ENCODE measurements around the gene GAD1.

DNA sequence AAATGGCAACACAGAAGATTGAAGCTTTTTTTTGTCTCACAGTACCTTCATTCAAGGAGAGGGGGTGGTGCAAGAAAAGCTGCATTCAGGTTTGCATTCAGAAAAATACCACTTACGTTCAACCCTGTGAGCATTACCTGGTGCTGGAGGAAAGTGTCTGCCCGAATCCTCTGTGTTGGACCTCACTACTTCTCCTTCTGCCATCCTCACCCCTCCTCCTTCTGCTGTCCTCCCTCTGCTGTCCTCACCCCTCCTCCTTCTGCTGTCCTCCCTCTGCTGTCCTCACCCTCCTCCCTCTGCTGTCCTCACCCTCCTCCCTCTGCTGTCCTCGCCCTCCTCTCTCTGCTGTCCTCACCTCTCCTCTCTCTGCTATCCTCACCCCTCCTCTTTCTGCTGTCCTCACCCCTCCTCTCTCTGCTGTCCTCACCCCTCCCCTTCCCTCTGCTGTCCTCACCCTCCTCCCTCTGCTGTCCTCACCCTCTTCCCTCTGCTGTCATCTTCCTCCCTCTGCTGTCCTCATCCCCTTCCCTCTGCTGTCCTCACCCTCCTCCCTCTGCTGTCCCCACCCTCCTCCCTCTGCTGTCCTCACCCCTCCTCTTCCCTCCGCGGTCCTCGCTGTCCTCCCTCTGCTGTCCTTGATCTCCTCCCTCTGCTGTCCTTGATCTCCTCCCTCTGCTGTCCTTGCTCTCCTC lies 11.3 kb downstream of the GAD1 start:
- TF ChIP-seq, protein P1, sequence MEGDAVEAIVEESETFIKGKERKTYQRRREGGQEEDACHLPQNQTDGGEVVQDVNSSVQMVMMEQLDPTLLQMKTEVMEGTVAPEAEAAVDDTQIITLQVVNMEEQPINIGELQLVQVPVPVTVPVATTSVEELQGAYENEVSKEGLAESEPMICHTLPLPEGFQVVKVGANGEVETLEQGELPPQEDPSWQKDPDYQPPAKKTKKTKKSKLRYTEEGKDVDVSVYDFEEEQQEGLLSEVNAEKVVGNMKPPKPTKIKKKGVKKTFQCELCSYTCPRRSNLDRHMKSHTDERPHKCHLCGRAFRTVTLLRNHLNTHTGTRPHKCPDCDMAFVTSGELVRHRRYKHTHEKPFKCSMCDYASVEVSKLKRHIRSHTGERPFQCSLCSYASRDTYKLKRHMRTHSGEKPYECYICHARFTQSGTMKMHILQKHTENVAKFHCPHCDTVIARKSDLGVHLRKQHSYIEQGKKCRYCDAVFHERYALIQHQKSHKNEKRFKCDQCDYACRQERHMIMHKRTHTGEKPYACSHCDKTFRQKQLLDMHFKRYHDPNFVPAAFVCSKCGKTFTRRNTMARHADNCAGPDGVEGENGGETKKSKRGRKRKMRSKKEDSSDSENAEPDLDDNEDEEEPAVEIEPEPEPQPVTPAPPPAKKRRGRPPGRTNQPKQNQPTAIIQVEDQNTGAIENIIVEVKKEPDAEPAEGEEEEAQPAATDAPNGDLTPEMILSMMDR (conservative IDR thresholded peaks at IDR 0.05), result no peak
- TF ChIP-seq ZFX (IDR thresholded peaks at IDR 0.05), result no peak

Measured in C4-2B (cell line).